AG10803 (cell line): ENCODE data around the gene PBX3.
A peak's percentile ranks its signal among the peaks of the same experiment; 100 is the strongest.

Experiments used
- DNase-seq: peaks from one replicate; pipeline ENCODE4 v3.0.0; 2010; ENCODE audit warnings: low read depth
- H3K4me3 ChIP-seq: 2 replicates; pipeline ENCODE4 v1.5.1; 2011; ENCODE audit warnings: mild to moderate bottlenecking, low read length, control low read depth
- TF ChIP-seq, protein P1 (sequence below): conservative IDR thresholded peaks from 2 replicates; pipeline ENCODE4 v1.5.1; 2011; ENCODE audit warnings: mild to moderate bottlenecking, low read length, control low read depth, inconsistent platforms

The PBX3 gene

DNA sequence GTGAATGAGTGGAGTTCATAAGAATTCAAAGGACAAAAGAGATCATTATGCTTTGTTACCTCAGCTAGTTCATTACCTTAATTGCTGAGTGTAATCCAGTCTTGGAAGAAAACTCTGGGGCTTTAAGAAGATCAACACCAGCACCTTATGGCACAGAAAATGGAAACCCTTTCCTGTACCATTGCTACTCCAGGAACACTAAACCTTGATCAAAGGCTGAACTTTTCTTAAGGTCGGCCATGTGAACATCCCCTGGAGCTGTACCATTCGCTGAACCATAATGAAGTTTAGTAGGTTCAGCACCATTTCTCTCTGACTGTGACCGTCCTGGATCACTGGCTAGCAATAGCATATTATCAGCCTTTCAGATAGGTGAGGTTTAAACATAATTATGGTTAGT lies 97.4 kb downstream of the PBX3 start:
- no peak for DNase-seq
- H3K4me3 ChIP-seq: no peak overlapping the region

DNA sequence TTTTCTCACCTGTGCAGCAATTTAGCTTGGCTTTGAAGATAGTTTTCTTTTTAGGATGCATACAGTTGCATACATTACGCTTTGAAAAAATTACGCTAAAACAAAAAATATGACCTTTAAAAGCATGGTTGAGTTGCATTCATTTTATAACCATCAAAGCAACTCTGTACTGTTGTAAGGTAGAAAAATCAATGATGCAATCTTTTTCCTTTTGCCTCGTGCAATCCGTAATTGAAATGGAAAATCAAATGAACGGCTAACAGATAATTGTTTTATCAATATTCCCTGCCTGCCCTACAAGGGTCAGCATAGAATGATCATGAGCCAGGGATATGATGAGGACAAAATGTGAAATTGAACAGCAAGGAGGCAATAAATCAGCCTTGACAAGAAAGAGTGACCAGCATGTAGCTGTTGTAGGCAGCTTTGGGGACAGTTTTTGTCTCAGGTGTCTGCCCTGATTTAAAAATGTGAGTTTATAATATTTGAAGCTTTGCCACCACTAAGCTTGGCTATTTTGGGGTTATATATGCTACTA lies 98.2 kb downstream of the PBX3 start:
- no peak for DNase-seq
- TF ChIP-seq, protein P1, sequence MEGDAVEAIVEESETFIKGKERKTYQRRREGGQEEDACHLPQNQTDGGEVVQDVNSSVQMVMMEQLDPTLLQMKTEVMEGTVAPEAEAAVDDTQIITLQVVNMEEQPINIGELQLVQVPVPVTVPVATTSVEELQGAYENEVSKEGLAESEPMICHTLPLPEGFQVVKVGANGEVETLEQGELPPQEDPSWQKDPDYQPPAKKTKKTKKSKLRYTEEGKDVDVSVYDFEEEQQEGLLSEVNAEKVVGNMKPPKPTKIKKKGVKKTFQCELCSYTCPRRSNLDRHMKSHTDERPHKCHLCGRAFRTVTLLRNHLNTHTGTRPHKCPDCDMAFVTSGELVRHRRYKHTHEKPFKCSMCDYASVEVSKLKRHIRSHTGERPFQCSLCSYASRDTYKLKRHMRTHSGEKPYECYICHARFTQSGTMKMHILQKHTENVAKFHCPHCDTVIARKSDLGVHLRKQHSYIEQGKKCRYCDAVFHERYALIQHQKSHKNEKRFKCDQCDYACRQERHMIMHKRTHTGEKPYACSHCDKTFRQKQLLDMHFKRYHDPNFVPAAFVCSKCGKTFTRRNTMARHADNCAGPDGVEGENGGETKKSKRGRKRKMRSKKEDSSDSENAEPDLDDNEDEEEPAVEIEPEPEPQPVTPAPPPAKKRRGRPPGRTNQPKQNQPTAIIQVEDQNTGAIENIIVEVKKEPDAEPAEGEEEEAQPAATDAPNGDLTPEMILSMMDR: no peak
- no peak overlapping the region for H3K4me3 ChIP-seq

More for the DNA sequence above, 97.4 kb downstream of the PBX3 start:
- TF ChIP-seq, protein P1: no peak

DNA sequence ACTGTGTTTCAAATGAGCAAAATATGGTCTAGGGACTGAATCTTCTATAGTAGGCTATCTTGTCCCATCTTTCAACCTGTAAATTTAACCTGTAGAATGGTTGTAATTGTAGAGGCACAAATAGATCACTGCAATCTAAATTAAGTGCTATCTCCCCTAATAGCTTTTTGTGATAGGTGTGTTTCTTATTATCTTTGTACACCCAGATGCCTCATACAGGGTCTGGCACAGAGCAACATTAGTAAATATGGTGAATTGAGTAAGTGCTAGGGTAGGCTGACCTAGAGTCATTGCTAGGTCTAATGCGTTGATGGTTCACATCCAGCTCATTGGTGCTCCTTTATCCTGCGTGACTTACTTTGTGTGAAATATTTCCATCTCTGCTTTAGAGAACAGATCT lies 100.6 kb downstream of the PBX3 start:
- TF ChIP-seq, protein P1: no peak
- no peak overlapping the region for H3K4me3 ChIP-seq
- DNase-seq: no peak

GRCh38 chr9:125850106-125850632 lies 103.0 kb downstream of the PBX3 start:
- H3K4me3 ChIP-seq: no peak overlapping the region
- TF ChIP-seq, protein P1: no peak
- no peak for DNase-seq

- no peak overlapping the region for H3K4me3 ChIP-seq
- DNase-seq: peak; percentile 25
- TF ChIP-seq, protein P1: no peak
These were observed 103.6 kb downstream of the PBX3 start for GRCh38 chr9:125850763-125851162.

DNA sequence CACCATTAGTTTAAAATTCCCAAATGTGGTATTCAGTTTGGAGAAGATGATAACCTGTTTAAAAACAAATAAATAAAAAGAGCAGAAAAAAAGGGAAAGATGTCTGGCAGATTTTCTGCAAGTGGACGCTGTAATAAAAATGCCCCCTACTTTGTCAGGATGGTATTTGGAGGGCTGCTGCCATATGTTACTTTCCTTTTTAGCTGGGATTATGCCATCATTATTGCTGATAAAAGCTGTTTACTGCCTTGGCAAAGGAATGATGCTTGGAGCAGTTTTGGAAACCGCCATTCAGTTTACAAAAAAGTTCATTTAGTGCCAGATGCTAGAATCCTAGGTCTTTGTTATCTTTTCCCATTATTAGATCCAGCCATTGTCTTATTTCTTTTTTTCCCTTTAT lies 104.8 kb downstream of the PBX3 start:
- H3K4me3 ChIP-seq: no peak overlapping the region
- TF ChIP-seq, protein P1: no peak
- DNase-seq: no peak

DNA sequence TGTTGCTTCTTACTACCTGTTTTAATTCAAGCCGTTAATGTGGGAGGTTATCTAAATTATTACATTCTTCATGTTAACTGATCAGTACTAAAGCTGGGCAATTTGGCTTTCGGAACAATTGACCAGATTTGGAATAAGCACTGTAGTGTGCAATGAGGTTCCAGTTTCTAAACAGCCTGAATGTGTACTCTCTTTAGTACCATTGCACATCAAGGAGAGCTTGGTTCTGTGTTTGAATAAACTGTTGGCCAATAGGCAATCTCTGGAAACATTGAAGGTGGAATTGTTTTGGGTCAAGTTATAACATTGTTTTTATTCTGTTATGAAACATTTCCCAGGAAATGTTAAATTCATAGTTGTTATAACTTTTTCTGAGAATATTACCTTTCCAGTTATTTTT lies 105.2 kb downstream of the PBX3 start:
- H3K4me3 ChIP-seq: no peak overlapping the region
- no peak for DNase-seq

More for the DNA sequence above, 105.2 kb downstream of the PBX3 start:
- TF ChIP-seq, protein P1: no peak
